Stimulated activated CD4-positive, alpha-beta T cell treated with anti-CD3 and anti-CD28 coated beads, Interleukin-1b, Interleukin-23, amount 100 ng/mL, for 1 hour (primary cell): Measurements from ENCODE around the gene MEDAG.
"Not testable (repeated sequence)": the region's sequence is repeated elsewhere in the genome, so short reads cannot be mapped to it uniquely, and the experiment has no call there.

ENCODE experiments used
- DNase-seq, 2 donors: peaks; one replicate each; pipeline ENCODE4 v3.0.0-alpha.2; 2020; ENCODE audit warnings: low read depth in 2 of 2

Gene MEDAG

GRCh38 chr13:30907121-30907861, 1.2 kb downstream of the MEDAG start:
- no peak for DNase-seq

GRCh38 chr13:30908416-30908980, 2.4 kb downstream of the MEDAG start:
- DNase-seq, result no peak

GRCh38 chr13:30910676-30911075, 4.6 kb downstream of the MEDAG start:
- no peak for DNase-seq

GRCh38 chr13:30915691-30916541, 9.8 kb downstream of the MEDAG start:
- no peak for DNase-seq

GRCh38 chr13:30916991-30917390, 10.9 kb downstream of the MEDAG start:
- DNase-seq, result no peak

- DNase-seq, result no peak
Measured at GRCh38 chr13:30918662-30919405, 12.8 kb downstream of the MEDAG start.

GRCh38 chr13:30920162-30920909, 14.3 kb downstream of the MEDAG start:
- no peak for DNase-seq

GRCh38 chr13:30923418-30923817, 17.3 kb downstream of the MEDAG start:
- no peak for DNase-seq

- DNase-seq, result no peak
Measured at GRCh38 chr13:30924721-30925120, 18.6 kb downstream of the MEDAG start.

- DNase-seq, result no peak
Measured at GRCh38 chr13:30925429-30925828, 19.4 kb downstream of the MEDAG start.

- DNase-seq, result no peak
Measured at GRCh38 chr13:30926781-30927180, 20.7 kb downstream of the MEDAG start.

- DNase-seq, result not testable (repeated sequence)
Measured at GRCh38 chr13:30927188-30927587, 21.1 kb downstream of the MEDAG start.

- no peak for DNase-seq
Measured at GRCh38 chr13:30927595-30927994, 21.5 kb downstream of the MEDAG start.

- no peak for DNase-seq
Measured at GRCh38 chr13:30928978-30929377, 22.9 kb downstream of the MEDAG start.

GRCh38 chr13:30932481-30933353, 26.6 kb downstream of the MEDAG start, which contains the start of gene TEX26:
Gene TEX26 (plus strand): TSS chr13:30932656. CDS start chr13:30932716, 60 bp downstream.
- no peak for DNase-seq

- DNase-seq, result no peak
Measured at GRCh38 chr13:30933354-30933670, 27.2 kb downstream of the MEDAG start.

GRCh38 chr13:30934381-30934780, 28.3 kb downstream of the MEDAG start:
- no peak for DNase-seq

- DNase-seq, result no peak
Measured at GRCh38 chr13:30934803-30935202, 28.7 kb downstream of the MEDAG start.

GRCh38 chr13:30936971-30937370, 30.9 kb downstream of the MEDAG start:
- no peak for DNase-seq

- no peak for DNase-seq
Measured at GRCh38 chr13:30943881-30944280, 37.8 kb downstream of the MEDAG start.
